OCI-LY7 (cell line): ENCODE results near the gene R3HDM4. TPM values are rescaled to one million over a fixed set of nuclear protein-coding genes. Genes with fewer than 3 reads are reported as not detected.

ENCODE experiments used
- BruUV-seq: library from RNA; stranded (reverse); fragments of 400-500 nt; replicated peaks from 2 replicates; lab custom pipeline; 2021; lab: Mats Ljungman, UMichigan
- CTCF ChIA-PET: fragments of 300-600 bp; sonication (Branson Sonifier 250); formaldehyde crosslinking; loops from one replicate; lab custom pipeline; 2022; ENCODE audit warnings: antibody characterized with exemption; ENCODE audit not compliant: unreplicated experiment; lab: Charles Lee
- POLR2A ChIA-PET: fragments of 300-600 bp; sonication (Branson Sonifier 250); formaldehyde crosslinking; loops from one replicate; lab custom pipeline; 2022; ENCODE audit warnings: antibody characterized with exemption; lab: Charles Lee
- DNase-seq: peaks from one replicate; pipeline ENCODE4 v3.0.0-alpha.2; 2015; ENCODE audit warnings: low spot score
- H2AFZ ChIP-seq: fragments of 200-600 bp; sonication (generic), shearing (Covaris generic); 2 replicates; pipeline ENCODE4 v1.6.1; 2014; ENCODE audit warnings: mild to moderate bottlenecking, antibody characterized with exemption, low read length, moderate library complexity
- H3K27ac ChIP-seq: fragments of 200-600 bp; sonication (generic); 2 replicates; pipeline ENCODE4 v1.5.1; 2014; ENCODE audit warnings: mixed run types, low read depth, mild to moderate bottlenecking, moderate library complexity, low read length, inconsistent platforms; ENCODE audit not compliant: poor library complexity, severe bottlenecking
- H3K36me3 ChIP-seq: fragments of 200-600 bp; sonication (generic); 2 replicates; pipeline ENCODE4 v1.6.1; 2014; ENCODE audit warnings: mild to moderate bottlenecking, antibody characterized with exemption, low read length, moderate library complexity, mixed read lengths; ENCODE audit not compliant: insufficient read depth
- H3K4me1 ChIP-seq: fragments of 200-600 bp; sonication (generic); 2 replicates; pipeline ENCODE4 v1.5.1; 2014; ENCODE audit warnings: mild to moderate bottlenecking, low read length; ENCODE audit not compliant: insufficient read depth, poor library complexity, severe bottlenecking
- H3K4me2 ChIP-seq: fragments of 200-600 bp; sonication (generic); 2 replicates; pipeline ENCODE4 v1.6.1; 2014; ENCODE audit warnings: mild to moderate bottlenecking, low read length
- H3K4me3 ChIP-seq: fragments of 200-600 bp; sonication (generic); 2 replicates; pipeline ENCODE4 v1.5.1; 2014; ENCODE audit warnings: mild to moderate bottlenecking, low read depth, low read length; ENCODE audit not compliant: poor library complexity, severe bottlenecking
- H3K79me2 ChIP-seq: fragments of 200-600 bp; sonication (generic); 2 replicates; pipeline ENCODE4 v1.6.1; 2016; ENCODE audit warnings: low read depth, mild to moderate bottlenecking, low read length, moderate library complexity, mixed read lengths; ENCODE audit not compliant: insufficient read depth
- H3K9me2 ChIP-seq: fragments of 200-600 bp; sonication (generic); 2 replicates; pipeline ENCODE4 v1.6.1; 2016; ENCODE audit warnings: mild to moderate bottlenecking, low read length, mixed read lengths; ENCODE audit not compliant: insufficient read depth
- H3K9me3 ChIP-seq: fragments of 200-600 bp; sonication (generic); 2 replicates; pipeline ENCODE4 v1.6.1; 2014; ENCODE audit warnings: mild to moderate bottlenecking, mixed run types, low read length, mixed read lengths
- H4K20me1 ChIP-seq: fragments of 200-600 bp; sonication (generic); 2 replicates; pipeline ENCODE4 v1.6.1; 2014; ENCODE audit warnings: mild to moderate bottlenecking, antibody characterized with exemption, low read length, moderate library complexity, mixed read lengths; ENCODE audit not compliant: insufficient read depth
- CTCF ChIP-seq: fragments of 200-600 bp; sonication (generic); conservative IDR thresholded peaks from 2 replicates; pipeline ENCODE4 v1.5.1; 2014; ENCODE audit warnings: mild to moderate bottlenecking, antibody characterized with exemption, low read length, moderate library complexity, mixed read lengths
- EZH2phosphoT487 ChIP-seq: fragments of 200-600 bp; sonication (generic); IDR thresholded peaks from 2 replicates; pipeline ENCODE4 v1.6.1; 2018; ENCODE audit warnings: low read depth, borderline replicate concordance, mild to moderate bottlenecking, mixed run types, antibody characterized with exemption, low read length, moderate library complexity, mixed read lengths
- intact Hi-C: fragments of 100-400 bp; cut with micrococcal nuclease; formaldehyde crosslinking; loops from one replicate; pipeline ENCODE4 v1.10.0; 2022; ENCODE audit not compliant: unreplicated experiment
- total RNA-seq, 2 experiments: library from RNA; depleted of rRNA in 1 of 2; stranded (reverse); fragments of >200 nt in 1 of 2; shearing (Covaris generic) in 1 of 2; gene quantifications; 2 replicates each; pipeline ENCODE4 v1.2.3, GENCODE V29; 2014 to 2022

Gene R3HDM4
- total RNA-seq, 2 experiments from 2014 or later, result 43.5 to 64.9 TPM

- Histone ChIP-seq H4K20me1 (no peaks in the 10 kb centered on the region), H3K4me3 (no peak overlapping the region), H3K36me3 (no peaks in the 10 kb centered on the region), H3K4me2 (no peak overlapping the region), H3K4me1 (peaks cover 54% of the 10 kb centered on the region), H3K27ac (no peak overlapping the region), H3K9me2 (no peaks in the 10 kb centered on the region), H3K79me2 (no peaks in the 10 kb centered on the region), H2AFZ (no peak overlapping the region), H3K9me3 (no peaks in the 10 kb centered on the region)
- BruUV-seq, result no TSS peak
- ChIA-PET CTCF (no interaction called here), POLR2A (no interaction called here)
- intact Hi-C loops, result no loop called here
- TF ChIP-seq CTCF (no peak), EZH2phosphoT487 (no peak)
- no peak for DNase-seq
These were observed 37.5 kb upstream of the R3HDM4 start for GRCh38 chr19:950352-951066.

- H3K9me2 ChIP-seq, result no peaks in the 10 kb centered on the region
- H3K27ac ChIP-seq, result no peak overlapping the region
- no peak overlapping the region for H3K4me3 ChIP-seq
- no peak for DNase-seq
- H4K20me1 ChIP-seq, result no peaks in the 10 kb centered on the region
- CTCF ChIA-PET, result no interaction called here
- H3K9me3 ChIP-seq, result no peaks in the 10 kb centered on the region
- no TSS peak for BruUV-seq
- no peaks in the 10 kb centered on the region for H3K36me3 ChIP-seq
- TF ChIP-seq CTCF (no peak), EZH2phosphoT487 (no peak)
- H3K4me1 ChIP-seq, result peaks cover 54% of the 10 kb centered on the region
- no peak overlapping the region for H2AFZ ChIP-seq
- POLR2A ChIA-PET, result interaction anchor here (0.7 kb wide), 1 partner anchor 345 kb away, joined by 3 read pairs; no protein-coding TSS in a partner anchor
- intact Hi-C loops, result no loop called here
- no peaks in the 10 kb centered on the region for H3K79me2 ChIP-seq
- 0 out of 2 replicates have a peak overlapping the region, but pooled peaks have one; percentile 20 for H3K4me2 ChIP-seq
These were observed 36.0 kb upstream of the R3HDM4 start for GRCh38 chr19:948842-949496.
